Liver (tissue), 3 donors: ENCODE measurements around the gene MTCH2.

Experiments
- CTCF ChIP-seq: fragments of 150-350 bp; IDR thresholded peaks from 2 replicates; pipeline ENCODE4 v1.5.1; 2017; ENCODE audit warnings: improper control_type of control experiment, low read depth, low read length; ENCODE audit not compliant: missing input control
- EGR1 ChIP-seq, 2 donors: IDR thresholded peaks; 2 replicates each; pipeline ENCODE4 v1.6.1; 2016 to 2018; ENCODE audit warnings: antibody characterized with exemption in 2 of 2, low read depth in 2 of 2
- FOXA1 ChIP-seq: IDR thresholded peaks from 2 replicates; pipeline ENCODE4 v1.6.1; 2016; ENCODE audit warnings: antibody characterized with exemption
- NR2F2 ChIP-seq: IDR thresholded peaks from 2 replicates; pipeline ENCODE4 v1.6.1; 2016; ENCODE audit warnings: antibody characterized with exemption
- REST ChIP-seq: IDR thresholded peaks from 2 replicates; pipeline ENCODE4 v1.6.1; 2016; ENCODE audit warnings: antibody characterized with exemption, mild to moderate bottlenecking
- donor health status: healthy.
- donor health status: healthy.

- TF ChIP-seq CTCF (no peak), EGR1 (IDR thresholded peaks at IDR 0.05; ENCODE audit: low read depth in 2 of 2) (no peak), NR2F2 (no peak), FOXA1 (no peak), REST (no peak)
Observed at GRCh38 chr11:47615249-47615648, 27.1 kb downstream of the MTCH2 start.
